Measurements from ENCODE around the gene KDM5A.
"Not testable (repeated sequence)": the region's sequence is repeated elsewhere in the genome, so short reads cannot be mapped to it uniquely, and the experiment has no call there.

- TF ChIP-seq CTCF, POLR2A (IDR thresholded peaks at IDR 0.05): not testable (repeated sequence)
Measured at GRCh38 chr12:343036-343435, 46.1 kb downstream of the KDM5A start.

Data from uterus (tissue), 2 donors.